Sigmoid colon (tissue), 7 donors: ENCODE results near the gene PFKL. TPM values are rescaled to one million over a fixed set of nuclear protein-coding genes. Genes with fewer than 3 reads are reported as not detected.
"Not testable (repeated sequence)": the region's sequence is repeated elsewhere in the genome, so short reads cannot be mapped to it uniquely, and the experiment has no call there.

Source experiments
- DNase-seq: peaks from one replicate; pipeline ENCODE4 v3.0.0-alpha.2; 2019
- H3K27ac ChIP-seq, 4 donors: fragments of 200-600 bp; sonication (generic); one replicate each; pipeline ENCODE4 v1.5.1; 2016 to 2019; ENCODE audit warnings: mild to moderate bottlenecking in 1 of 4
- H3K27me3 ChIP-seq, 3 donors: fragments of 200-600 bp; sonication (generic); one replicate each; pipeline ENCODE4 v1.5.1; 2019; ENCODE audit warnings: mild to moderate bottlenecking in 1 of 3
- H3K36me3 ChIP-seq, 4 donors: fragments of 200-600 bp; sonication (generic); one replicate each; pipeline ENCODE4 v1.5.1; 2016 to 2019
- H3K4me1 ChIP-seq, 4 donors: fragments of 200-600 bp; sonication (generic); one replicate each; pipeline ENCODE4 v1.5.1; 2017 to 2019
- H3K4me3 ChIP-seq, 4 donors: fragments of 200-600 bp; sonication (generic); one replicate each; pipeline ENCODE4 v1.5.1; 2017 to 2019; ENCODE audit warnings: mild to moderate bottlenecking in 2 of 4, moderate library complexity in 1 of 4
- H3K9me3 ChIP-seq, 4 donors: fragments of 200-600 bp in 3 of 4; sonication (generic) in 3 of 4; one replicate each; pipeline versions ENCODE4 v1.5.1 to v1.6.1; 2013 to 2019
- EP300 ChIP-seq, 4 donors: sonication (generic); formaldehyde crosslinking; IDR thresholded peaks; one replicate each; pipeline ENCODE4 v1.6.1; 2017; ENCODE audit warnings: antibody characterized with exemption in 4 of 4
- POLR2A ChIP-seq, 2 donors: fragments of 450-650 bp; IDR thresholded peaks; one replicate each; pipeline ENCODE4 v1.6.1; 2016; ENCODE audit warnings: antibody characterized with exemption in 2 of 2, mild to moderate bottlenecking in 2 of 2, moderate library complexity in 2 of 2
- POLR2AphosphoS5 ChIP-seq, 4 donors: sonication (generic); formaldehyde crosslinking; IDR thresholded peaks; one replicate each; pipeline ENCODE4 v1.6.1; 2017; ENCODE audit warnings: antibody characterized with exemption in 4 of 4
- WGBS, 2 donors: extraction: QIAGEN DNeasy Blood & Tissue Kit; methylation state at CpG; one replicate each; pipeline ENCODE4 v1.1.7; 2013; 5-methylcytosine and 5-hydroxymethylcytosine counted together
- intact Hi-C: fragments of 100-400 bp; cut with DNase I; formaldehyde crosslinking; loops from one replicate; pipeline ENCODE4 v1.15.1; 2023
- polyA plus RNA-seq, 3 donors: library from polyadenylated mRNA; stranded (reverse); fragments of 200-250 nt; gene quantifications; one replicate each; pipeline ENCODE4 v1.2.3, GENCODE V29; 2013
- total RNA-seq, 4 donors: library from RNA; depleted of rRNA; stranded (reverse); fragments of >200 nt; gene quantifications; one replicate each; pipeline ENCODE4 v1.1.0, GENCODE V29; 2016
- TF ChIP-seq, protein P1 (sequence below), 4 experiments: fragments of 450-650 bp in 3 of 4; fragments of 200-600 bp in 1 of 4; IDR thresholded peaks; one replicate each; pipeline ENCODE4 v1.5.1; 2016 to 2019; ENCODE audit warnings: antibody characterized with exemption in 4 of 4, mild to moderate bottlenecking in 3 of 4, moderate library complexity in 2 of 4
- donor health status: healthy with polysubstance abuse.
- donor health status: Bipolar disorder and iron deficiency.
- donor health status: healthy.

PFKL gene
- total and polyA plus RNA-seq, 7 donors, result 38.0 to 159 (median 69.8) TPM

DNA sequence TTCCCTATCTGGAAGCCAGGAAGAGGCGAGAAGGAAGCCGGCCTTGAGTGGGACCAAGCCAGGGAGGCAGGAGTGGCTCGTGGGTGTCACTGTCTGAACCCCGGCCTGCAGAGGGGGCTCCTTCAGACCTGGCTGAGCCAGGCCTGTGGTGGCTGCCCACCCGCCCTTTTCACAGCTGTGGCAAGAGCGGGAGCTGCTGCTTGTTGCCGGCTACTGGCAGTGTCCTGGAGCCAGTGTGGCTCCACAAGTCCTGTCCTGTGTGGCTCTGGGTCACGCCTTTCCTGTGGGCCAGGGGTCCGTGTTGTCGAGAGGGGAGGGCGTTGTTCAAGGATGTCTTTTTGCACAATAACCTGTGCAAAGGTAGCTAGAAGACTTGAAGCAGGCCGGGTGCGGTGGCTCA lies 1.3 kb downstream of the PFKL start:
- intact Hi-C loops, result loop anchor here (2.0 kb wide), 1 partner anchor 38 kb away; the partner anchor contains the start of gene CFAP410
- WGBS, 2 donors, result 17 to 59% methylated on average over 13 of the region's 13 CpGs
- no peaks in the 10 kb centered on the region for H3K36me3 ChIP-seq
- no peaks in the 10 kb centered on the region for H3K9me3 ChIP-seq
- H3K27me3 ChIP-seq, result peaks cover 0 to 11% (median 10%) of the 10 kb centered on the region in 3 donors
- peak overlapping the region; percentile 80 to 96 (median 92) for H3K4me3 ChIP-seq
- peaks cover 0 to 68% (median 51%) of the 10 kb centered on the region in 4 donors for H3K4me1 ChIP-seq
- peak overlapping the region; percentile 89 to 96 (median 92) for H3K27ac ChIP-seq
- TF ChIP-seq POLR2AphosphoS5 (IDR thresholded peaks at IDR 0.05) (no peak), EP300 (IDR thresholded peaks at IDR 0.05) (no peak), POLR2A (IDR thresholded peaks at IDR 0.05) (no peak)
- TF ChIP-seq, protein P1, sequence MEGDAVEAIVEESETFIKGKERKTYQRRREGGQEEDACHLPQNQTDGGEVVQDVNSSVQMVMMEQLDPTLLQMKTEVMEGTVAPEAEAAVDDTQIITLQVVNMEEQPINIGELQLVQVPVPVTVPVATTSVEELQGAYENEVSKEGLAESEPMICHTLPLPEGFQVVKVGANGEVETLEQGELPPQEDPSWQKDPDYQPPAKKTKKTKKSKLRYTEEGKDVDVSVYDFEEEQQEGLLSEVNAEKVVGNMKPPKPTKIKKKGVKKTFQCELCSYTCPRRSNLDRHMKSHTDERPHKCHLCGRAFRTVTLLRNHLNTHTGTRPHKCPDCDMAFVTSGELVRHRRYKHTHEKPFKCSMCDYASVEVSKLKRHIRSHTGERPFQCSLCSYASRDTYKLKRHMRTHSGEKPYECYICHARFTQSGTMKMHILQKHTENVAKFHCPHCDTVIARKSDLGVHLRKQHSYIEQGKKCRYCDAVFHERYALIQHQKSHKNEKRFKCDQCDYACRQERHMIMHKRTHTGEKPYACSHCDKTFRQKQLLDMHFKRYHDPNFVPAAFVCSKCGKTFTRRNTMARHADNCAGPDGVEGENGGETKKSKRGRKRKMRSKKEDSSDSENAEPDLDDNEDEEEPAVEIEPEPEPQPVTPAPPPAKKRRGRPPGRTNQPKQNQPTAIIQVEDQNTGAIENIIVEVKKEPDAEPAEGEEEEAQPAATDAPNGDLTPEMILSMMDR (IDR thresholded peaks at IDR 0.05), result no peak
- no peak for DNase-seq

DNA sequence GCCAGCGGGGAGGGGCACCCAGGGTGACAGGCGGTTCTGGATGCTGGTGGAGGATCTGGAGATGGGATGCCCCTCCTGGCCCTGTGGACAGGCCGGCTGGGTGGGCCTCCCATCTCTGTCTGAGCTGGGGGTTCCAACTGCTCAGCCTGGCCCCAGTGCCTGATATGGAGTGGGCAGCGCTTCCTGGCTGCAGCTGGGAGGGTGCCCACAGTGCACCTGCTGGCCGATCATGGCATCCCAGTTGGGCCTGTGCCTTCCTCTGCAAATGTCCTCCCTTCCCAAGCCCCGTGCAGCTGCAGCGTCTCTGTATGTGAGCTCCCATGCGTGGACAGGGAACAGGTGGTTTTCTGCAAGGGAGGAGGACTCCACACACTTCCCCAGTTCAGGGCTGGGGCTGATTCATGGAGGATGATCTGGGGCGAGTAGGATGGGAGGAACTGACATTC lies 2.1 kb downstream of the PFKL start:
- H3K4me3 ChIP-seq, result no peak overlapping the region
- 26 to 53% methylated on average over 9 of the region's 9 CpGs for WGBS, 2 donors

DNA sequence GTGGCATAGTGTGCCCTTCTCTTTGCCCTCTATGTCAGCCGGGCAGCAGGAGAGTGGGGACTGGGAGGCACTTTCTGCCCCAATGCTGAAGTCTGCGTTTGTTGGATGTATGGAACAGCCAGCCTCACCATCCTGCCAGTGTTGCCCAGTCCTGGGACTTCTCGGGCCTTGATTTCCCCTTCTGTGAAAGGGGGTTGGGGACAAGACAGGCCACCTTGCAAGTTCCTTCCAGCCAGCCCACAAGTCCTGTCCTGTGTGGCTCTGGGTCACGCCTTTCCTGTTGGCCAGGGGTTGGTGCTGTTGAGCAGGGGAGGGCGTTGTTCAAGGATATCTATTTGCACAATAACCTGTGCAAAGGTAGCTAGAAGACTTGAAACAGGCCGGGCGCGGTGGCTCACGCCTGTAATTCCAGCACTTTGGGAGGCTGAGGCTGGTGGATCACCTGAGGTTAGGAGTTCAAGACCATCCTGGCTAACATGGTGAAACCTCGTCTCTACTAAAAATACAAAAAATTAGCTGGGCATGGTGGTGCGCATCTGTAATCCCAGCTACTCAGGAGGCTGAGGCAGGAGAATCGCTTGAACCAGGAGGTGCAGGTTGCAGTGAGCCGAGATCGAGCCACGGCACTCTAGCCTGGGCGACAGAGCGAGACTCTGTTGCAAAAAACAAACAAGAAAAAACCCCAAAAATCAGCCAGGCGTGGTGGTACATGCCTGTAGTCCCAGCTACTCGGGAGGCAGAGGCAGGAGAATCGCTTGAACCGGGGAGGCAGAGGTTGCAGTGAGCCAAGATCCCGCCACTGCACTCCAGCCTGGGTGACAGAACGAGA lies 2.9 kb downstream of the PFKL start:
- H3K36me3 ChIP-seq, H3K4me3 ChIP-seq, DNase-seq, H3K9me3 ChIP-seq, intact Hi-C loops, H3K27me3 ChIP-seq: not testable (repeated sequence)
- WGBS, 2 donors, result 32 to 66% methylated on average over 23 of the region's 23 CpGs
- Histone ChIP-seq H3K27ac (peak overlapping the region in 1 of 4 donors; percentile 32), H3K4me1 (peaks cover 0 to 65% (median 43%) of the 10 kb centered on the region in 4 donors)

More for the DNA sequence above, 2.1 kb downstream of the PFKL start:
- H3K27ac ChIP-seq, result peak overlapping the region in 2 of 4 donors; percentile 22 to 32
- intact Hi-C loops, result loop anchor here (2.0 kb wide), 1 partner anchor 37 kb away; the partner anchor contains the start of gene CFAP410
- TF ChIP-seq EP300 (IDR thresholded peaks at IDR 0.05), result no peak
- TF ChIP-seq POLR2AphosphoS5 (IDR thresholded peaks at IDR 0.05), result no peak
- TF ChIP-seq POLR2A (IDR thresholded peaks at IDR 0.05), result no peak
- TF ChIP-seq, protein P1 (IDR thresholded peaks at IDR 0.05), result no peak
- H3K9me3 ChIP-seq, result no peaks in the 10 kb centered on the region
- peaks cover 0 to 4% (median 0%) of the 10 kb centered on the region in 4 donors for H3K36me3 ChIP-seq
- no peak for DNase-seq
- peaks cover 0 to 71% (median 51%) of the 10 kb centered on the region in 4 donors for H3K4me1 ChIP-seq
- H3K27me3 ChIP-seq, result peaks cover 0 to 5% (median 1%) of the 10 kb centered on the region in 3 donors

DNA sequence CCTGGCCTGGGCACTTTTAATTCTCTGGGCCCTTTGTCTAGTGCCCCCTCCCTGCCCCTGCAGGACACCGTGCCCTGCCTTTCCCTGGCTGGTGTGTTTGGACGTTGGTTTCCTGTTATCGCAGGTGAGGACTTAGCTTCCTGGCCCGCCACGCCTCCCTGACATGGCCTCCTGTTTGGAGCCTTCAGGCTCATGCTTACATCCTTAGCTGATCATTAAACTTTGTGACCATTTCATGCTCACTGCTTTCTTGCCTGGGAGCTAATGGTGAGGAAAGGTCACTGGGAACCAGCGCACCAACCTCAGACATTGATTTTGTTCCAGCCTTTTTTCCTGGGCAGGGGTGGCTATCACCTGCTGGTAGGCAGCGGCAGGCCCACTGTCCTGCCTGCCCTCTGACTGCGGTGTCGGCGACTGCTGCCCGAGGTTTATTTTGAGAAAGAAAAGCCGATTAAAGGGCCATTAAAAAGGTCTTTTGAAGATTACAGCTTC lies 3.7 kb downstream of the PFKL start:
- Histone ChIP-seq H3K27me3 (no peaks in the 10 kb centered on the region), H3K27ac (peak overlapping the region in 2 of 4 donors; percentile 15 to 51), H3K4me3 (no peak overlapping the region), H3K4me1 (peaks cover 0 to 61% (median 42%) of the 10 kb centered on the region in 4 donors), H3K9me3 (no peaks in the 10 kb centered on the region), H3K36me3 (peaks cover 0 to 13% (median 0%) of the 10 kb centered on the region in 4 donors)
- no peak for DNase-seq
- intact Hi-C loops, result no loop called here
- TF ChIP-seq POLR2A (IDR thresholded peaks at IDR 0.05), result no peak
- 14 to 60% methylated on average over 12 of the region's 12 CpGs for WGBS, 2 donors

DNA sequence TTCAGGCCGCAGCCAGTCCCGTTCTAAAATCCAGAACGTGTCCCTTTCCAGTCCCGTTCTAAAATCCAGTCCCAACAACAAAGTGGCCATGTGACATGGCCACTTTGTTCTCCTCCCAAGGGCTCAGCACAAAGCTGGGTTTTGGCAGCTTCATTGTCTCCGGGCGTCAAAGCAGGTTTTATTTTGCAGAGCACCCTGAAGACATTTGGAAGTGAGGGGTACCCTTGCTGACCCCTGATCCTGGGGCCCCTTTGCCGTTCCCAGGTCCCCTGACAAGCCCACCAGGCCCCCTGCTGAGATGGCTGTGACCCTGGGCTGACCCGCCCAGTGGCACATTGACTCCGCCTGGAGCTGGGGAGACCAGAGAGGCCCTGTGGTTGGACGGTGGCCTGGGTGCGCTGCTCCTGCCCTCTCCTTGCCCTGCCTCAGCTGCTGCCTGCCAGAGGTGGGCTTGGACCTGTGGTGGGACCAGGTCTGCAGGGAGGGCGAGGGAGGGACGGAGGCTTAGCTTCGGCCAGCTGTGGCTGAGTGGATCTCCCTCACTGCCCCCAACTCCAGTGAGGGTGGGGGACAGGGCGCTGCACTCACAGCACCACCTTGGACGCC lies 4.3 kb downstream of the PFKL start:
- peaks cover 0 to 60% (median 41%) of the 10 kb centered on the region in 4 donors for H3K4me1 ChIP-seq
- intact Hi-C loops, result no loop called here

More for the DNA sequence above, 4.3 kb downstream of the PFKL start:
- Histone ChIP-seq H3K4me3 (no peak overlapping the region), H3K27me3 (no peaks in the 10 kb centered on the region), H3K36me3 (peaks cover 0 to 13% (median 0%) of the 10 kb centered on the region in 4 donors), H3K9me3 (no peaks in the 10 kb centered on the region), H3K27ac (peak overlapping the region in 2 of 4 donors; percentile 15 to 25)
- TF ChIP-seq POLR2AphosphoS5 (IDR thresholded peaks at IDR 0.05), result no peak
- TF ChIP-seq POLR2A (IDR thresholded peaks at IDR 0.05), result no peak
- no peak for TF ChIP-seq EP300 (IDR thresholded peaks at IDR 0.05)
- TF ChIP-seq, protein P1 (IDR thresholded peaks at IDR 0.05), result no peak
- WGBS, 2 donors, result 45 to 74% methylated on average over 16 of the region's 16 CpGs
- no peak for DNase-seq
